Measurements from ENCODE around the gene ANGPTL7.

The ANGPTL7 gene

DNA sequence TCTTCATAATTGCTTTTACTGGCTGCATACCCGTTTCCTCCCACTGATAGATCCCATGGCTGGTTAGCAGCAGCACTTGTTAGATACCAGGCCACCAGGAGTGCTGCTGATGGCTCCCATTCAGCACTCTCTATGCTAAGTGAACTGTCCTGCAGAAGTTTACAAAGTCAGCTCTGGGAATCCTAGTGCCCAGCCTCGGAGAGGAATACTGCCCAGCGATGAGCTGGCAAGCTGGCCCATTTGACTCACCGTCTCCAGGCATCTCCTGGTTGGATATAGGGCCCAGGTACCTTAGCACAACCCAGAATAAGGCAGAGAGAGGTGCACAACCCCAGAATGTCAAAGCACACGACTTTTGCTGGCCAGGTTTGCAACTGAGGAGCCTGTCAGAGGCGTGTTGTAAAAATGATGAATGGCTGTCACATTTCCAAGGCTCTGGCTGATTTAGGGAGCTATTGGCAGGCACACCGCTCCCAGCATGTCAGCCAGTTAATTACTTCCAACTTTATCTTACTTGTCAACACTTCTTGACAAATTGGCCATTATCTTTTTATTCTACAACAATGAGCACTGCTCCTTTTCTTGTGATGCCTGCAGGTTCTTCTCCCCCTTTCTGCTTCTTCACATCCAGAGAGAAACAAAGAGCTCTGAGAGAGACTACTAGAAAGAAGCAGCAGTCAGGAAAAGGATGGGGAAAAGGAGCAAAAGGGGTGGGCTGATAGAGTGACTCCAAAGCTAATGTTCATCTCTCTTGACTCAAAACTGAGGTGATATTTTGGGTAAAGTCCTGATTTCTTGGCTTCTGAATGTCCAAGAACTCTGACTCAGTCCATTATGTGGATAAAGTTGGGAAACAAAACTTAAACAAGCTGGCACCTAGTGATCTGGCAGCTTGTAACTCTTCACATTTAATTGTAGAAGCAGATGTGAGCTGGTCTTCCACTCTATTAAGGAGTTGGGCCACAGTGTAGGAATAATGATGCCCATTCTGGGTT lies 10.8 kb upstream of the ANGPTL7 start:
- peak; percentile 70; the same call in 1 of the 2 replicates for TF ChIP-seq ISL1 (CRISPR knock-in tag; IDR thresholded peaks at IDR 0.05)
- no peak for TF ChIP-seq OSR1 (CRISPR knock-in tag; IDR thresholded peaks at IDR 0.05)
- TF ChIP-seq ZNF565 (CRISPR knock-in tag; conservative IDR thresholded peaks at IDR 0.05; ENCODE audit: low read depth) = no peak
- TF ChIP-seq CSDC2 (CRISPR knock-in tag; IDR thresholded peaks at IDR 0.05) = no peak
- peak; percentile 62 for ATAC-seq

DNA sequence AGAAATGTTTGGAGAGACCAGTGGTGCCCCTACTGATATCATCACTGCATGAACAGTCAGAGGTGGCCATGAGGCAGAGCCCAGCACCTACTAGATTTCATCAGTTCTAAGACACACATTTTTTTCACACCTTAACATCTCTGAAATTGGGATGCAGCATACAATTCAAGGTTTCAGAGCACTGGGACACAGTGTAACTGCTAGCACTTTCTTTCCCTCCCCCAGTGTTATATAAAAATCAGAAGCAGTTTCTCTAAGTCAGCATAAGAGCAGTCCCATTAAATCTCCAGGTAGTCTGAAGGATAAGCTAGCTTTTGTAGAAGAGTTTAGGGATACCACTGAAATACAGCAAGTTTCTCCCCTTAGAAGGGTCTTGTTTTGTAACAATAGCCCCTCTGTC lies 10.0 kb upstream of the ANGPTL7 start:
- ATAC-seq = peak; percentile 8; the same call in 2 of the 3 replicates
- no peak for TF ChIP-seq OSR1 (CRISPR knock-in tag; IDR thresholded peaks at IDR 0.05)
- TF ChIP-seq ZFP3 (CRISPR knock-in tag; IDR thresholded peaks at IDR 0.05) = no peak
- TF ChIP-seq ISL1 (CRISPR knock-in tag; IDR thresholded peaks at IDR 0.05) = no peak
- TF ChIP-seq, protein P1, sequence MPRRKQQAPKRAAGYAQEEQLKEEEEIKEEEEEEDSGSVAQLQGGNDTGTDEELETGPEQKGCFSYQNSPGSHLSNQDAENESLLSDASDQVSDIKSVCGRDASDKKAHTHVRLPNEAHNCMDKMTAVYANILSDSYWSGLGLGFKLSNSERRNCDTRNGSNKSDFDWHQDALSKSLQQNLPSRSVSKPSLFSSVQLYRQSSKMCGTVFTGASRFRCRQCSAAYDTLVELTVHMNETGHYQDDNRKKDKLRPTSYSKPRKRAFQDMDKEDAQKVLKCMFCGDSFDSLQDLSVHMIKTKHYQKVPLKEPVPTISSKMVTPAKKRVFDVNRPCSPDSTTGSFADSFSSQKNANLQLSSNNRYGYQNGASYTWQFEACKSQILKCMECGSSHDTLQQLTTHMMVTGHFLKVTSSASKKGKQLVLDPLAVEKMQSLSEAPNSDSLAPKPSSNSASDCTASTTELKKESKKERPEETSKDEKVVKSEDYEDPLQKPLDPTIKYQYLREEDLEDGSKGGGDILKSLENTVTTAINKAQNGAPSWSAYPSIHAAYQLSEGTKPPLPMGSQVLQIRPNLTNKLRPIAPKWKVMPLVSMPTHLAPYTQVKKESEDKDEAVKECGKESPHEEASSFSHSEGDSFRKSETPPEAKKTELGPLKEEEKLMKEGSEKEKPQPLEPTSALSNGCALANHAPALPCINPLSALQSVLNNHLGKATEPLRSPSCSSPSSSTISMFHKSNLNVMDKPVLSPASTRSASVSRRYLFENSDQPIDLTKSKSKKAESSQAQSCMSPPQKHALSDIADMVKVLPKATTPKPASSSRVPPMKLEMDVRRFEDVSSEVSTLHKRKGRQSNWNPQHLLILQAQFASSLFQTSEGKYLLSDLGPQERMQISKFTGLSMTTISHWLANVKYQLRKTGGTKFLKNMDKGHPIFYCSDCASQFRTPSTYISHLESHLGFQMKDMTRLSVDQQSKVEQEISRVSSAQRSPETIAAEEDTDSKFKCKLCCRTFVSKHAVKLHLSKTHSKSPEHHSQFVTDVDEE (CRISPR knock-in tag; IDR thresholded peaks at IDR 0.05) = no peak

DNA sequence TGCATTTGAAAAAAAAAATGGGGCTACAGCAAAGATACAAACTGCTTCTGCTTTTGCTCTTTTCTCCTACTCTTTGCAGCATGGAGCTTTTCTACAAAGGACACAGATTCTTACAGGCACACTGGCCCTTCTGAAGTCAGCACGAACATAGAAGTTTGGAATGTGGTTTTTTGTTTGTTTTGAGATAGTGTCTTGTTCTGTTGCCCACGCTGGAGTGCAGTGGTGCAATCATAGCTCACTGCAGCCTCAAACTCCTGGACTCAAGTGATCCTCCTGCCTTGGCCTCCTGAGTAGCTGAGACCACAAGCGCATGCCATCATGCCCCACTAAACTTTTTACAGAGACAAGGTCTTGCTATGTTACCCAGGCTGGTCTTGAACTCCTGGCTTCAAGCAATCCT lies 9.4 kb upstream of the ANGPTL7 start:
- peak; percentile 6 for ATAC-seq
- TF ChIP-seq ZFP3 (CRISPR knock-in tag; IDR thresholded peaks at IDR 0.05) = peak; percentile 86; the same call in 1 of the 2 replicates

DNA sequence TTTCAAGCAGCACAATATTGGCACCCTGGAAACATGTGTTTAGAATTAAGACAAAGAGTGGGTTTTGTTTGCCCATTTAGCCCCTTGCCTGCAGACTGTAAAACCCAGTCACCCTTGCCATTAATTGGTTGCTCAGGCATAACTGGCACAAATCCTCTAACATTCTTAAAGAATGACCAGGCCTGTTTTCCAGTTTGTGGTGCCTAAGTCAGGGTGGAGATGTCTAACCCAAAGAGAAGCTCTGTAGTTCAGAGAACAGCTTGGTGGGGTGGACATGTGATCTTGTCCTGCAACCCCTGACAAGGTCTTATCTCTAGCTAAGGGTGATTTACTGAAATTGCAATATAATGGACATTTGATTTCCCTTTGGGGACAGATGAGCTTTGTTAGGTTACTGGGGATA lies 8.8 kb upstream of the ANGPTL7 start:
- TF ChIP-seq ISL1 (CRISPR knock-in tag; IDR thresholded peaks at IDR 0.05) (peak; percentile 78), TCF4 (CRISPR knock-in tag; IDR thresholded peaks at IDR 0.05; ENCODE audit: borderline replicate concordance) (peak; percentile 76), ZNF8 (CRISPR knock-in tag; IDR thresholded peaks at IDR 0.05) (no peak)
- TF ChIP-seq, protein P1 (CRISPR knock-in tag; IDR thresholded peaks at IDR 0.05) = peak; percentile 74; the same call in 1 of the 2 replicates
- ATAC-seq = peak; percentile 78

DNA sequence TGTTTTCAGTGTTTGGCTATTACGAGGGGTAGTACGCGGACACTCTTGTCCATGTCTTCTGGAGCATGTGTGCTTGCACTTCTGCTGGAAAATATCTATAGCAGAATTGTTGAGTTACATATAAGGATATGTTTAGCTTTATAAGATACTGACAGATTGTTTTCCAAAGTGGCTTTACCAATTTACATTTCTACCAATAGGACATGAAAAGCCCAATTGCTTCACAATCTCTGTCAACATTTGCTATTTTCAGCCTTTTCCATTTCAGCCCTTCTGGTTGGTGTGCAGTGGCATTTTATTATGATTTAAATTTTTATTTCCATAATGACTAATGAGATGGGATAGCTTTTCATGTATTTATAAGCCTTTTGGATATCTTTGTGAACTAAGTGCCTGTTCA lies 6.3 kb upstream of the ANGPTL7 start:
- TF ChIP-seq GLIS3 (CRISPR knock-in tag; IDR thresholded peaks at IDR 0.05) (no peak), ZNF8 (CRISPR knock-in tag; IDR thresholded peaks at IDR 0.05) (no peak), ESRRG (CRISPR knock-in tag; IDR thresholded peaks at IDR 0.05) (no peak), PPARA (CRISPR knock-in tag; IDR thresholded peaks at IDR 0.05; ENCODE audit: borderline replicate concordance) (no peak), TCF4 (CRISPR knock-in tag; IDR thresholded peaks at IDR 0.05; ENCODE audit: borderline replicate concordance) (no peak), SNAI2 (CRISPR knock-in tag; IDR thresholded peaks at IDR 0.05) (no peak), OSR1 (CRISPR knock-in tag; IDR thresholded peaks at IDR 0.05) (no peak), ZFP30 (CRISPR knock-in tag; IDR thresholded peaks at IDR 0.05) (no peak), ISL1 (CRISPR knock-in tag; IDR thresholded peaks at IDR 0.05) (no peak), ARNTL (CRISPR knock-in tag; IDR thresholded peaks at IDR 0.05; ENCODE audit: borderline replicate concordance, low read depth) (no peak), ZNF70 (CRISPR knock-in tag; IDR thresholded peaks at IDR 0.05) (no peak), BACH2 (CRISPR knock-in tag; IDR thresholded peaks at IDR 0.05; ENCODE audit: borderline replicate concordance) (no peak), TOX (CRISPR knock-in tag; IDR thresholded peaks at IDR 0.05; ENCODE audit: borderline replicate concordance) (no peak), ZFP3 (CRISPR knock-in tag; IDR thresholded peaks at IDR 0.05) (no peak), ZC3H10 (CRISPR knock-in tag; IDR thresholded peaks at IDR 0.05) (no peak), ZNF565 (CRISPR knock-in tag; conservative IDR thresholded peaks at IDR 0.05; ENCODE audit: low read depth) (no peak)
- TF ChIP-seq, protein P2, sequence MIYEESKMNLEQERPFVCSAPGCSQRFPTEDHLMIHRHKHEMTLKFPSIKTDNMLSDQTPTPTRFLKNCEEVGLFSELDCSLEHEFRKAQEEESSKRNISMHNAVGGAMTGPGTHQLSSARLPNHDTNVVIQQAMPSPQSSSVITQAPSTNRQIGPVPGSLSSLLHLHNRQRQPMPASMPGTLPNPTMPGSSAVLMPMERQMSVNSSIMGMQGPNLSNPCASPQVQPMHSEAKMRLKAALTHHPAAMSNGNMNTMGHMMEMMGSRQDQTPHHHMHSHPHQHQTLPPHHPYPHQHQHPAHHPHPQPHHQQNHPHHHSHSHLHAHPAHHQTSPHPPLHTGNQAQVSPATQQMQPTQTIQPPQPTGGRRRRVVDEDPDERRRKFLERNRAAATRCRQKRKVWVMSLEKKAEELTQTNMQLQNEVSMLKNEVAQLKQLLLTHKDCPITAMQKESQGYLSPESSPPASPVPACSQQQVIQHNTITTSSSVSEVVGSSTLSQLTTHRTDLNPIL (CRISPR knock-in tag; IDR thresholded peaks at IDR 0.05; ENCODE audit: low read depth) = no peak
- TF ChIP-seq, protein P3, sequence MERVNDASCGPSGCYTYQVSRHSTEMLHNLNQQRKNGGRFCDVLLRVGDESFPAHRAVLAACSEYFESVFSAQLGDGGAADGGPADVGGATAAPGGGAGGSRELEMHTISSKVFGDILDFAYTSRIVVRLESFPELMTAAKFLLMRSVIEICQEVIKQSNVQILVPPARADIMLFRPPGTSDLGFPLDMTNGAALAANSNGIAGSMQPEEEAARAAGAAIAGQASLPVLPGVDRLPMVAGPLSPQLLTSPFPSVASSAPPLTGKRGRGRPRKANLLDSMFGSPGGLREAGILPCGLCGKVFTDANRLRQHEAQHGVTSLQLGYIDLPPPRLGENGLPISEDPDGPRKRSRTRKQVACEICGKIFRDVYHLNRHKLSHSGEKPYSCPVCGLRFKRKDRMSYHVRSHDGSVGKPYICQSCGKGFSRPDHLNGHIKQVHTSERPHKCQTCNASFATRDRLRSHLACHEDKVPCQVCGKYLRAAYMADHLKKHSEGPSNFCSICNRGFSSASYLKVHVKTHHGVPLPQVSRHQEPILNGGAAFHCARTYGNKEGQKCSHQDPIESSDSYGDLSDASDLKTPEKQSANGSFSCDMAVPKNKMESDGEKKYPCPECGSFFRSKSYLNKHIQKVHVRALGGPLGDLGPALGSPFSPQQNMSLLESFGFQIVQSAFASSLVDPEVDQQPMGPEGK (CRISPR knock-in tag; IDR thresholded peaks at IDR 0.05; ENCODE audit: borderline replicate concordance) = no peak
- no peak for ATAC-seq
